Sigmoid colon (tissue), 3 donors: Measurements from ENCODE around the gene AP1G1.

Source experiments
- CTCF ChIP-seq, 4 experiments: fragments of 450-650 bp in 3 of 4; fragments of 200-600 bp in 1 of 4; IDR thresholded peaks; one replicate each; pipeline ENCODE4 v1.5.1; 2016 to 2019; ENCODE audit warnings: antibody characterized with exemption in 4 of 4, mild to moderate bottlenecking in 3 of 4, moderate library complexity in 2 of 4
- POLR2A ChIP-seq, 2 donors: fragments of 450-650 bp; IDR thresholded peaks; one replicate each; pipeline ENCODE4 v1.6.1; 2016; ENCODE audit warnings: antibody characterized with exemption in 2 of 2, mild to moderate bottlenecking in 2 of 2, moderate library complexity in 2 of 2

GRCh38 chr16:71700831-71701230, 107.8 kb downstream of the AP1G1 start:
- no peak for TF ChIP-seq POLR2A (IDR thresholded peaks at IDR 0.05)
- no peak for TF ChIP-seq CTCF (IDR thresholded peaks at IDR 0.05)
